ENCODE measurements around the gene IL20.

DNA sequence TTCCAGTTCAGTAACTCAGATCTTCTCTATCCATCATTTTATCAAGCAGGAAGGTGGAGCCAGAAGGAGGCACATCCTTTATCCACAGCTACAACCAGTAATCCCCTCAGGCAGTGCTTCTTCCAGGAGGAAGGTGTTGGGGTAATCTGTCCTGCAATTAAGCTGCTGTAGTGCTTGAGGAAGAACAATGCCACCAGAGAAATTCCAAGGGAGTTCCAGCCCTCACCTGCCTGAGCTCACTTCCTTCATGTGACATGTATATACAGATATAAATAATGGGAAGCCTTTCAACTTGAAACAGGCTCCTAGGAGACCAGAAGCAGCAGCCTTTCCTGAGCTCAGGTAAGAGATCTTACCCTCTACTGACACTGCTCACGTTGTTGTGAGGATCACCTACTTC, 2.2 kb upstream of the IL20 start:
- TF ChIP-seq, protein P1, sequence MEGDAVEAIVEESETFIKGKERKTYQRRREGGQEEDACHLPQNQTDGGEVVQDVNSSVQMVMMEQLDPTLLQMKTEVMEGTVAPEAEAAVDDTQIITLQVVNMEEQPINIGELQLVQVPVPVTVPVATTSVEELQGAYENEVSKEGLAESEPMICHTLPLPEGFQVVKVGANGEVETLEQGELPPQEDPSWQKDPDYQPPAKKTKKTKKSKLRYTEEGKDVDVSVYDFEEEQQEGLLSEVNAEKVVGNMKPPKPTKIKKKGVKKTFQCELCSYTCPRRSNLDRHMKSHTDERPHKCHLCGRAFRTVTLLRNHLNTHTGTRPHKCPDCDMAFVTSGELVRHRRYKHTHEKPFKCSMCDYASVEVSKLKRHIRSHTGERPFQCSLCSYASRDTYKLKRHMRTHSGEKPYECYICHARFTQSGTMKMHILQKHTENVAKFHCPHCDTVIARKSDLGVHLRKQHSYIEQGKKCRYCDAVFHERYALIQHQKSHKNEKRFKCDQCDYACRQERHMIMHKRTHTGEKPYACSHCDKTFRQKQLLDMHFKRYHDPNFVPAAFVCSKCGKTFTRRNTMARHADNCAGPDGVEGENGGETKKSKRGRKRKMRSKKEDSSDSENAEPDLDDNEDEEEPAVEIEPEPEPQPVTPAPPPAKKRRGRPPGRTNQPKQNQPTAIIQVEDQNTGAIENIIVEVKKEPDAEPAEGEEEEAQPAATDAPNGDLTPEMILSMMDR (conservative IDR thresholded peaks at IDR 0.05; ENCODE audit: low read length), result no peak
- no peak for TF ChIP-seq EZH2phosphoT487 (IDR thresholded peaks at IDR 0.05; ENCODE audit: borderline replicate concordance, low read depth, low read length)

All from OCI-LY7 (cell line).